Karpas-422 (cell line): ENCODE measurements around the gene PACRG. TPM values are rescaled to one million over a fixed set of nuclear protein-coding genes. Genes with fewer than 3 reads are reported as not detected.

ENCODE experiments used
- DNase-seq: peaks from one replicate; pipeline ENCODE4 v3.0.0-alpha.2; 2015
- H2AFZ ChIP-seq: fragments of 200-600 bp; sonication (generic); 2 replicates; pipeline ENCODE4 v1.6.1; 2014; ENCODE audit warnings: antibody characterized with exemption, low read length, mixed read lengths
- H3K27ac ChIP-seq: fragments of 200-600 bp; sonication (generic); 2 replicates; pipeline ENCODE4 v1.5.1; 2014; ENCODE audit warnings: mild to moderate bottlenecking, low read length, moderate library complexity
- H3K27me3 ChIP-seq: fragments of 200-600 bp; sonication (generic); 2 replicates; pipeline ENCODE4 v1.6.1; 2014; ENCODE audit warnings: low read length, mixed read lengths
- H3K36me3 ChIP-seq: fragments of 200-600 bp; sonication (generic); 2 replicates; pipeline ENCODE4 v1.6.1; 2014; ENCODE audit warnings: low read length, mixed read lengths; ENCODE audit not compliant: insufficient read depth
- H3K4me1 ChIP-seq: fragments of 200-600 bp; sonication (generic); 2 replicates; pipeline ENCODE4 v1.6.1; 2014; ENCODE audit warnings: mild to moderate bottlenecking, low read length, mixed read lengths
- H3K4me2 ChIP-seq: fragments of 200-600 bp; sonication (generic); 2 replicates; pipeline ENCODE4 v1.6.1; 2014; ENCODE audit warnings: low read length, low read depth, mild to moderate bottlenecking; ENCODE audit not compliant: poor library complexity, severe bottlenecking
- H3K4me3 ChIP-seq: fragments of 200-600 bp; sonication (generic); 2 replicates; pipeline ENCODE4 v1.5.1; 2014; ENCODE audit warnings: mild to moderate bottlenecking, antibody characterized with exemption, low read length, mixed read lengths
- H3K79me2 ChIP-seq: fragments of 200-600 bp; sonication (generic); 2 replicates; pipeline ENCODE4 v1.6.1; 2014; ENCODE audit warnings: mild to moderate bottlenecking, low read length, mixed read lengths
- H3K9ac ChIP-seq: fragments of 200-600 bp; sonication (generic); 2 replicates; pipeline ENCODE4 v1.6.0; 2014; ENCODE audit warnings: low read length
- H3K9me2 ChIP-seq: fragments of 200-600 bp; sonication (generic), shearing (Covaris generic); replicated peaks from 2 replicates; pipeline ENCODE4 v1.6.0; 2014; ENCODE audit warnings: mild to moderate bottlenecking, low read length, moderate library complexity; ENCODE audit not compliant: insufficient read depth
- H3K9me3 ChIP-seq: fragments of 300-700, 200-600 bp; sonication (generic); 2 replicates; pipeline ENCODE4 v1.6.1; 2014; ENCODE audit warnings: low read length, mixed read lengths
- H4K20me1 ChIP-seq: fragments of 200-600 bp; sonication (generic); 2 replicates; pipeline ENCODE4 v1.6.1; 2014; ENCODE audit warnings: mild to moderate bottlenecking, antibody characterized with exemption, low read length, low read depth; ENCODE audit not compliant: insufficient read depth
- total RNA-seq: library from RNA; depleted of rRNA; stranded (reverse); fragments of >200 nt; shearing (Covaris generic); gene quantifications from 2 replicates; pipeline ENCODE4 v1.2.3, GENCODE V29; 2014; ENCODE audit warnings: low replicate concordance

The PACRG gene
- total RNA-seq, 1 experiment from 2014 or later: not detected

DNA sequence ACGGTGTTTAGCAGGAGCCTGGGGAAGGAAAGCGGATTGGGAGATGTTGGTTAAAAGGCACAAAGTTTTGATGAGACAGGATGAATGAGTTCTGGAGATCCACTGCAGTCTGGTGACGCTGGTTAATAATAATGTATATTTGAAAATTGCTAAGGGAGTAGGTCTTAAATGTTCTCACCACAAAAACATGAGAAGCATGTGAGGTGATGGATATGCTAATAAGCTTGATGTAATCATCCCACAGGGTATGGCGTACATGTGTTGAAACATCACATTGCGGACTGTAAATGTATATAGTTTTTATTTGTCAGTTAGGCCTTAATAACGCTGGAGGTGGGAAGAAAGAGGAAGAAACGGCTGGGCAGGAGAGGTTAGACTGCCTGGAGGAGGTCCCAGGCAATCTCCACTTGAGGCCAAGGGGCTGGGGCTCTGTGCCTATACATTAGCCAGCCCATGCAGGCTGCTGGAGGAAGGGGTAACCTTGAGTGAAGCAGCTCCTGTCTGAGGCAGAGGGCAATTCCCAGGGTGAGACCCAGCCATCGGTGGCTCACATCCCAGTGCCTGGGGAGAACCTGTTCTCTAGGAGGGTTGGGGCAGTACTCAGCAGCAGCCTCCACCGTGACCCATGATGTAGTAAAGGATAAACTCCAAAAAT is 498.5 kb downstream of the PACRG start:
- H3K9me2 ChIP-seq: no peaks in the 10 kb centered on the region
- no peaks in the 10 kb centered on the region for H3K27me3 ChIP-seq
- no peaks in the 10 kb centered on the region for H3K36me3 ChIP-seq
- H3K4me2 ChIP-seq: no peak overlapping the region
- DNase-seq: no peak
- H3K9me3 ChIP-seq: peaks cover 9% of the 10 kb centered on the region; the same call in 1 of the 2 replicates
- H3K79me2 ChIP-seq: no peaks in the 10 kb centered on the region
- H3K4me1 ChIP-seq: no peaks in the 10 kb centered on the region
- H2AFZ ChIP-seq: no peak overlapping the region
- no peaks in the 10 kb centered on the region for H4K20me1 ChIP-seq
- no peak overlapping the region for H3K4me3 ChIP-seq
- H3K9ac ChIP-seq: no peak overlapping the region
- H3K27ac ChIP-seq: no peak overlapping the region

GRCh38 chr6:163226836-163227485 is 499.2 kb downstream of the PACRG start:
- DNase-seq: no peak
- no peaks in the 10 kb centered on the region for H3K9me2 ChIP-seq
- no peak overlapping the region for H3K9ac ChIP-seq
- H3K27ac ChIP-seq: no peak overlapping the region
- H3K4me2 ChIP-seq: no peak overlapping the region
- H3K9me3 ChIP-seq: peaks cover 4% of the 10 kb centered on the region; the same call in 1 of the 2 replicates
- H3K4me3 ChIP-seq: no peak overlapping the region
- no peaks in the 10 kb centered on the region for H3K4me1 ChIP-seq
- no peaks in the 10 kb centered on the region for H3K36me3 ChIP-seq
- no peaks in the 10 kb centered on the region for H4K20me1 ChIP-seq
- H3K27me3 ChIP-seq: no peaks in the 10 kb centered on the region
- no peak overlapping the region for H2AFZ ChIP-seq
- H3K79me2 ChIP-seq: no peaks in the 10 kb centered on the region

DNA sequence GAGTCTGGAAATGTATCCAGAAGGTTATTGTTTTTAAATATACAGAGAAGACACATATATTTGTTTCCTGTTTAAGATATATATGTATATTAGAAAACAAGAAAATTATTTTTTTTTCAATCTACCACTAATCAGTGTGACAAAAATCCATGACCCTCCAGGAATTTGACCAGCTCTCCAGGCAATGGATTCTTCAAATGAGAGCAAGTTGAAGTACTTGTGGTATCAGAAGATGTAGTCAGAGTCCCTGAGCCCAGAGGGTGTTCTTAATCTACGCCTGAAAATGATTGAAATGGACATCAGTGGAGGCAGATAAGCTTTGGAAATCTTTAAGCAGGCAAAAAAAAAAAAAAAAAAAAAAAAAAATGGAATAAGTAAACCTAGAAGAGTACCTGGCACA is 500.3 kb downstream of the PACRG start:
- no peaks in the 10 kb centered on the region for H3K9me2 ChIP-seq
- H3K9me3 ChIP-seq: peaks cover 4% of the 10 kb centered on the region; the same call in 1 of the 2 replicates
- no peaks in the 10 kb centered on the region for H4K20me1 ChIP-seq
- no peak overlapping the region for H3K9ac ChIP-seq
- no peak for DNase-seq
- no peaks in the 10 kb centered on the region for H3K36me3 ChIP-seq
- no peaks in the 10 kb centered on the region for H3K4me1 ChIP-seq
- no peak overlapping the region for H2AFZ ChIP-seq
- no peak overlapping the region for H3K4me3 ChIP-seq
- no peaks in the 10 kb centered on the region for H3K79me2 ChIP-seq
- H3K27ac ChIP-seq: no peak overlapping the region
- no peaks in the 10 kb centered on the region for H3K27me3 ChIP-seq
- no peak overlapping the region for H3K4me2 ChIP-seq

GRCh38 chr6:163229050-163229449 is 501.3 kb downstream of the PACRG start:
- DNase-seq: no peak
- peaks cover 4% of the 10 kb centered on the region; the same call in 1 of the 2 replicates for H3K9me3 ChIP-seq
- H3K79me2 ChIP-seq: no peaks in the 10 kb centered on the region
- no peak overlapping the region for H3K27ac ChIP-seq
- no peak overlapping the region for H3K4me2 ChIP-seq
- H3K4me3 ChIP-seq: no peak overlapping the region
- H4K20me1 ChIP-seq: no peaks in the 10 kb centered on the region
- H3K36me3 ChIP-seq: no peaks in the 10 kb centered on the region
- no peak overlapping the region for H3K9ac ChIP-seq
- H3K9me2 ChIP-seq: no peaks in the 10 kb centered on the region
- H3K4me1 ChIP-seq: no peaks in the 10 kb centered on the region
- H3K27me3 ChIP-seq: no peaks in the 10 kb centered on the region
- H2AFZ ChIP-seq: no peak overlapping the region

GRCh38 chr6:163230901-163231300 is 503.1 kb downstream of the PACRG start:
- no peaks in the 10 kb centered on the region for H3K27me3 ChIP-seq
- no peak overlapping the region for H2AFZ ChIP-seq
- no peaks in the 10 kb centered on the region for H3K36me3 ChIP-seq
- no peaks in the 10 kb centered on the region for H3K9me2 ChIP-seq
- H3K4me3 ChIP-seq: no peak overlapping the region
- no peak for DNase-seq
- H3K79me2 ChIP-seq: no peaks in the 10 kb centered on the region
- no peaks in the 10 kb centered on the region for H4K20me1 ChIP-seq
- H3K9ac ChIP-seq: no peak overlapping the region
- no peak overlapping the region for H3K27ac ChIP-seq
- H3K4me2 ChIP-seq: no peak overlapping the region
- no peaks in the 10 kb centered on the region for H3K4me1 ChIP-seq
- H3K9me3 ChIP-seq: peaks cover 8% of the 10 kb centered on the region

DNA sequence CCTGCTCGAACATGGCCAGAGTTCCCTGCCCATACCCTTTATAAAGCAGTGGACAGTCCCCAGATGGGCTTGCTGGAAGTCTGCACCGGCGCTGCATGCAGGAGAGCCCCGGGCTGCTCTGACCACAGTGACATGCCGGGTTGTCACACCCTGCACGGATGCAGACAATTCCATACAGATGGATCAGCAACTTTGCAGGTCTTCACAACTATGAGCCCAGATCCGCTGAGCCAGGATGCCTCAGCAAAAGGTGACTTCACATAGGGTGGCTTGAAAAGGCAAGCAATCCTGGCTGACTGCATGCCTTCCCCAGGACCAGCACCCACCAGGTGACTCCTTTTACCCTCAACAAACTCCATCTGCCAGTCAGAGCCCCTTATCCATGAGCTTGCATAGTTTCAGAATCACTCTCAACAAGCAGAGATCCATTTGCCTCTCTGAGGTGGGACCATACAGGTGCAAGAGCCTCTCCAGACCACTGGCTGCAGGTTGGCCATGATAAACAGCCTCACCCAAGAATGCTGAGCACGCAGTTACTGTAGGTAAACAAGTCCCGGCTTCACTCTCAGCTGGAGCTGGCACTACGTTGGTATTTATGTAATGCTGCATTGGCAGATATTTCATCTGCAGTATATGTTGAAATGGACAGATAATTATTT is 503.7 kb downstream of the PACRG start:
- Histone ChIP-seq H3K9ac (no peak overlapping the region), H3K4me3 (no peak overlapping the region), H3K4me1 (no peaks in the 10 kb centered on the region), H3K79me2 (no peaks in the 10 kb centered on the region), H3K27ac (no peak overlapping the region), H3K4me2 (no peak overlapping the region), H2AFZ (no peak overlapping the region), H3K9me2 (no peaks in the 10 kb centered on the region), H3K36me3 (no peaks in the 10 kb centered on the region), H4K20me1 (no peaks in the 10 kb centered on the region), H3K27me3 (no peaks in the 10 kb centered on the region), H3K9me3 (peaks cover 8% of the 10 kb centered on the region)
- DNase-seq: no peak

DNA sequence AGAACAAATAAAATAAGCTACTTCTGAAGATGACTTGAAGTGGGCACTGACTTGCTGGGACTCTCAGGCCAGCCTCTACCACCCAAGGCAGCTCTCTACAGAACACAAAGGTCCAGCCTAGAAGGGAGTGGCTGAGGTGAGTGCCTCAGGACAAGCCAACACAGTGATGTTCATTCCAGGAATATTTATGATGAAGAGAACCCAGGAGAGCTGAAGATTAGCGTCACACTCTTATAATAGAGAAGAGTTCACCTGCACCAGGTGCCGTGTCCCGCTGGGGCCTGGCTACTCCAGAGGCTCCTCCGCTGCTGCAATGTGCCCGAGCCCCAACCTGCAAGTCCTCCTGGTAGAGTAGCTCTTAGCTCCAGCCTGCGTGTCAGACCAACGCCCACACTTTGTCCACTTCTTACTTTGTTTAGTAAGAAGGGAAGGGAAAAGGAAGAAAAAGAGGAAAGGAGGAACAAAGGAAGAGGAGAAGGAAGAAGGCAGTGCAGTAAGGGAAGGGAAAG is 504.3 kb downstream of the PACRG start:
- Histone ChIP-seq H3K9ac (no peak overlapping the region), H3K4me3 (no peak overlapping the region), H3K9me2 (no peaks in the 10 kb centered on the region), H3K9me3 (peaks cover 8% of the 10 kb centered on the region), H3K79me2 (no peaks in the 10 kb centered on the region), H2AFZ (no peak overlapping the region), H3K36me3 (no peaks in the 10 kb centered on the region), H3K27me3 (no peaks in the 10 kb centered on the region), H3K4me2 (no peak overlapping the region), H3K4me1 (no peaks in the 10 kb centered on the region), H4K20me1 (no peaks in the 10 kb centered on the region), H3K27ac (no peak overlapping the region)
- no peak for DNase-seq

DNA sequence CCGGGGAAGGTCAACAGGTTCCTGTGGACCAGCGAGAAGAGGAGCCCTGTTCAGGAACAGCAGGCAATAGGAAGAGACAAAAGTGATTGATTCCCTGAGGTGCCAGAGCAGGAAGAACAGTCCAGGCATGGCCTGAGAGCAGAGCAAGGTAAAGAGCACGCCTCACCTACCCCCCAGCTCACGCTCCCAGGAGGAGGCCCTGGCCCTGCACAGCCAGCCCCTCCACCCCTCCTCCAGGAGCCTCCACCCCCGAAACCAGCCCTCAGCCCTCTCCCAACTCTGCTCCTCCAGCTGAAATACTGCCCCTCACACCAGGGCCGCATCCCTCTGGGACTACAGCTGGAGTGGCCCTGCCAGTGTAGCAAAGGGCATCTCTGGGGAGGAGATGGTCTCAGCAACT is 504.9 kb downstream of the PACRG start:
- H3K4me1 ChIP-seq: no peaks in the 10 kb centered on the region
- no peaks in the 10 kb centered on the region for H3K36me3 ChIP-seq
- H3K9me2 ChIP-seq: no peaks in the 10 kb centered on the region
- H3K79me2 ChIP-seq: no peaks in the 10 kb centered on the region
- H3K4me2 ChIP-seq: no peak overlapping the region
- H3K9ac ChIP-seq: no peak overlapping the region
- H3K27ac ChIP-seq: no peak overlapping the region
- peaks cover 4% of the 10 kb centered on the region; the same call in 1 of the 2 replicates for H3K9me3 ChIP-seq
- H2AFZ ChIP-seq: no peak overlapping the region
- no peaks in the 10 kb centered on the region for H3K27me3 ChIP-seq
- DNase-seq: no peak
- no peak overlapping the region for H3K4me3 ChIP-seq
- H4K20me1 ChIP-seq: no peaks in the 10 kb centered on the region
